AG10803 (cell line): ENCODE measurements around the gene SHC2.

Experiments
- DNase-seq: peaks from one replicate; pipeline ENCODE4 v3.0.0; 2010; ENCODE audit warnings: low read depth
- H3K4me3 ChIP-seq: 2 replicates; pipeline ENCODE4 v1.5.1; 2011; ENCODE audit warnings: mild to moderate bottlenecking, low read length, control low read depth
- TF ChIP-seq, protein P1 (sequence below): conservative IDR thresholded peaks from 2 replicates; pipeline ENCODE4 v1.5.1; 2011; ENCODE audit warnings: mild to moderate bottlenecking, low read length, control low read depth, inconsistent platforms

Gene SHC2

DNA sequence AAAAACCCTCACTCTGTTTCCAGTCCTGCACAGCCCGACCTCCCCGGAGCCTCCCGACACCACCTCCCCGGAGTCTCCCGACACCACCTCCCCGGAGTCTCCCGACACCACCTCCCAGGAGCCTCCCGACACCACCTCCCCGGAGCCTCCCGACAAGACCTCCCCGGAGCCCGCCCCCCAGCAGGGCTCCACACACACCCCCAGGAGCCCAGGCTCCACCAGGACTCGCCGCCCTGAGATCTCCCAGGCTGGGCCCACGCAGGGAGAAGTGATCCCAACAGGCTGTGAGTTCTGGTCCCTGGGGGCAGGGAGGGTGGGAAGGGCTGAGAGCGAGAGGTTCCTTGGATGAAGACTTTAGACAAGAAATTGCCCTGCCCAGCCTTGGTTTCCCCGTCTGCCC is 40.8 kb upstream of the SHC2 start:
- no peak overlapping the region for H3K4me3 ChIP-seq
- TF ChIP-seq, protein P1, sequence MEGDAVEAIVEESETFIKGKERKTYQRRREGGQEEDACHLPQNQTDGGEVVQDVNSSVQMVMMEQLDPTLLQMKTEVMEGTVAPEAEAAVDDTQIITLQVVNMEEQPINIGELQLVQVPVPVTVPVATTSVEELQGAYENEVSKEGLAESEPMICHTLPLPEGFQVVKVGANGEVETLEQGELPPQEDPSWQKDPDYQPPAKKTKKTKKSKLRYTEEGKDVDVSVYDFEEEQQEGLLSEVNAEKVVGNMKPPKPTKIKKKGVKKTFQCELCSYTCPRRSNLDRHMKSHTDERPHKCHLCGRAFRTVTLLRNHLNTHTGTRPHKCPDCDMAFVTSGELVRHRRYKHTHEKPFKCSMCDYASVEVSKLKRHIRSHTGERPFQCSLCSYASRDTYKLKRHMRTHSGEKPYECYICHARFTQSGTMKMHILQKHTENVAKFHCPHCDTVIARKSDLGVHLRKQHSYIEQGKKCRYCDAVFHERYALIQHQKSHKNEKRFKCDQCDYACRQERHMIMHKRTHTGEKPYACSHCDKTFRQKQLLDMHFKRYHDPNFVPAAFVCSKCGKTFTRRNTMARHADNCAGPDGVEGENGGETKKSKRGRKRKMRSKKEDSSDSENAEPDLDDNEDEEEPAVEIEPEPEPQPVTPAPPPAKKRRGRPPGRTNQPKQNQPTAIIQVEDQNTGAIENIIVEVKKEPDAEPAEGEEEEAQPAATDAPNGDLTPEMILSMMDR = no peak
- DNase-seq = no peak

DNA sequence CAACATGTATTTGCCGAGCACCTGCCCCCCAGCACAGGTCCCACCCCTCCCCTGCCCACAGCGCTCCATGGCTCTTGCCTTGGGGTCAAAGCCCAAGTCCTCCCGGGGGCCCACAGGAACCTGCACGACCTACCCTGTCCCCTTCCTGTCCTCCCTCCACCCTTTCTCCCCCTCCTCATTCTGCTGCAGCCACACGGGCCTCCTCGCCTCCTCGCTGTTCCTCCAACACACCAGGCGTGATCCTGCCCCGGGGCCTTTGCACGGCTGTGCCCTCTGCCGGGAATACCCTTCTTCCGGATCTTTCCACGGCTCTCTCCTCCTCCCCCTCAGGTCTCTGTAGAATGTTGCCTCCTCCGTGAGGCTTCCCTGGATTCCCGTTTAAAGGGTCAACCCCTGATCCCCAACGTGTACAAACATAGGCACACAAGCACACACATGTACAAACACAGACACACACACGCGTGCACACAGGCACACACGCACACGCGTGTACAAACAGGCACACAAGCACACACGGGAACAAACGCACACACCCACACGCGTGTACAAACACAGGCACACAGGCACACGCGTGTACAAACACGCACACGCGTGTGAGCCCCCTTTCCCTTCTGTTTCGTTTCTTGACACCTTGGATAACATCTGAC is 38.3 kb upstream of the SHC2 start:
- no peak overlapping the region for H3K4me3 ChIP-seq
- TF ChIP-seq, protein P1 = no peak
- DNase-seq = no peak

DNA sequence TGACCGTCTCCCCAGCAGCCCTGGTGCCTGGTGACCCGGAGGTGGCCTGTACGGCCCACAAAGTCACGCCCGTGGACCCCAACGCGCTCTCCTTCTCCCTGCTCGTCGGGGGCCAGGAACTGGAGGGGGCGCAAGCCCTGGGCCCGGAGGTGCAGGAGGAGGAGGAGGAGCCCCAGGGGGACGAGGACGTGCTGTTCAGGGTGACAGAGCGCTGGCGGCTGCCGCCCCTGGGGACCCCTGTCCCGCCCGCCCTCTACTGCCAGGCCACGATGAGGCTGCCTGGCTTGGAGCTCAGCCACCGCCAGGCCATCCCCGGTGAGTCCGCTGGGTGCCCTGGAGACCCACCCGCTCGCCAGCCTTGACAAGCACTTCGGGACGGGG is 37.7 kb upstream of the SHC2 start:
- TF ChIP-seq, protein P1 = no peak
- no peak overlapping the region for H3K4me3 ChIP-seq
- no peak for DNase-seq

DNA sequence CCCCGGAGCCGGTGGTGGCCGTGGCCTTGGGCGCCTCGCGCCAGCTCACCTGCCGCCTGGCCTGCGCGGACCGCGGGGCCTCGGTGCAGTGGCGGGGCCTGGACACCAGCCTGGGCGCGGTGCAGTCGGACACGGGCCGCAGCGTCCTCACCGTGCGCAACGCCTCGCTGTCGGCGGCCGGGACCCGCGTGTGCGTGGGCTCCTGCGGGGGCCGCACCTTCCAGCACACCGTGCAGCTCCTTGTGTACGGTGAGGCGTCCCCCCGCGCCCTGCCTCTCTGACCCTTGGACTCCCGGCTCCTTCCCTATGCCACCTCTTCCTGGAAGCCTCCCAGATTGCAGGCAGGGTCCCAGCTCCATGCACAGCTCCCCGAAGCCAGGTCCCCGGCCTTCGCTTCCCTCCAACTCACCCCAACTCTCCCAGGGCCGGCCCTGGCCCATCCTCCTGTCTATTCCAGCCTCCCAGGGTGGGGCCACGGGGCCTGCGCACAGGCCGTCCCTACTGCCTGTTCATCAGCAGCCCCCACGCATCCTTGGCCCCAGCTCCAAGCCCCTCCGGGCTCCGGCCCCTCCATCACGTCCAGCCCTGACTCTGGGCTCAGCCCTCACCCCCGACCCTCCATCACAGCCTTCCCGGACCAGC is 37.2 kb upstream of the SHC2 start:
- H3K4me3 ChIP-seq = no peak overlapping the region
- no peak for DNase-seq
- TF ChIP-seq, protein P1 = no peak

DNA sequence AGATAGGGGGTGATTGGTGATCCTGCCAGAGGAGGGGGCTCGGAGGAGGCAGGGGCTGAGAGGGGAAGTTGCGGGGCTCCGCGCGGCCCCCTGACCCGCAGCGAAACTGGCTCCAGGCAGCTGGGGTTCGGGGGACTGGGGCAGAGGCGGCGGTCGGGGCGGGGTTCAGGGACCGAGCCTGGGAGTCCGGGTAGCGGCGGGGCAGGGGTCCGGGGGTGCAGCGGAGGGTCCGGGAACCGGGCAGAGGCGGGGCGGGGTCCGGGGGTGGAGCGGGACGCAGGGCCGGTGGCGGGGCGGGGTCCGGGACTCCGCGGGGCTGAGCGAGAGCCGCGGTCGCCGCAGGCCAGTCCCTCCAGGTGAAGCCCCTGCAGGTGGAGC is 36.6 kb upstream of the SHC2 start:
- no peak overlapping the region for H3K4me3 ChIP-seq
- DNase-seq = no peak
- TF ChIP-seq, protein P1 = no peak

DNA sequence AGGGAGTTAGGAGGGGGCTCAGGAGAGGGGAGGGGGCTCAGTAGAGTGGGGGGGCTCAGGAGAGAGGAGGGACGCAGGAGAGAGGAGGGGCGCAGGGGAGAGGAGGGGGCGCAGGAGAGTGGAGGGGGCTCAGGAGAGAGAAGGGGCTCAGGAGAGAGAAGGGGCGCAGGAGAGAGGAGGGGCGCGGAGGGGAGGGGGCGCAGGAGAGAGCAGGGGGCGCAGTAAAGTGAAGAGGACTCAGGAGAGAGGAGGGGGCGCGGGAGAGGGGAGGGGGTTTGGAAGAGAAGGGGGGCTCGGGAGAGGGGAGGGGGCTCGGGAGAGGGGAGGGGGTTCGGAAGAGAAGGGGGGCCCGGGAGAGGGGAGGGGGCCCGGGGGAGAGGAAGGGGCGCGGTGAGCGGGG is 36.2 kb upstream of the SHC2 start:
- DNase-seq = no peak
- TF ChIP-seq, protein P1 = no peak
- no peak overlapping the region for H3K4me3 ChIP-seq

DNA sequence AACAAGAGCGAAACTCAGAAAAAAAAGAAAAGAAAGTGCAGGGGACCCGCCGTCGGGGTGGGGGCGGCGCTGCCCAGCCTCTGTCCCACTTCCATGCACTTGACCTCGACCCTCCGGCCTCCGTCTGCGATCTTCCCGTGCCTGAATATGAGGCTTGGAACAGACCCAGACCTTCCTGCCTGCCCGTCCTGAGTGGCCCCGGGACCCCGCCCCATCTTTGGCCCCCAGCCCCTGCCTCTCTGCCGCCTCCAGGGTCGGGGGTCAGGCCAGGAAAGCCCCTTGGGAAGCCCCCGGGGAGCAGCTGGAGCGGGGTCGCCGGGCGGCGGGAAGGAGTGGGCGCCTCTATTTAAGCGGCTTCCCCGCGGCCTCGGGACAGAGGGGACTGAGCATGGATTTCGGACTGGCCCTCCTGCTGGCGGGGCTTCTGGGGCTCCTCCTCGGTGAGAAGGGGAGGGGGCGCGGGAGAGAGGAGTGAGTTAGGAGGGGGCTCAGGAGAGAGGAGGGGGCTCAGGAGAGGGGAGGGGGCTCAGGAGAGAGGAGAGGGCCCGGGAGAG is 35.4 kb upstream of the SHC2 start, which contains the start of gene MADCAM1:
TSS of gene MADCAM1 (plus strand) at position 375 of the 554 bp plus-strand sequence. CDS start at position 389, 14 bp downstream.
- TF ChIP-seq, protein P1 = no peak
- no peak within 1 kb of the TSS for H3K4me3 ChIP-seq
- no peak for DNase-seq
